HG03442 (cell line): ENCODE data around the gene NCKAP5.

Source experiments
- ATAC-seq: cut with Tn5 transposase; IDR thresholded peaks from one replicate; pipeline ENCODE4 v1.9.1; 2021; ENCODE audit warnings: mild to moderate bottlenecking, moderate library complexity; ENCODE audit not compliant: unreplicated experiment

The NCKAP5 gene

DNA sequence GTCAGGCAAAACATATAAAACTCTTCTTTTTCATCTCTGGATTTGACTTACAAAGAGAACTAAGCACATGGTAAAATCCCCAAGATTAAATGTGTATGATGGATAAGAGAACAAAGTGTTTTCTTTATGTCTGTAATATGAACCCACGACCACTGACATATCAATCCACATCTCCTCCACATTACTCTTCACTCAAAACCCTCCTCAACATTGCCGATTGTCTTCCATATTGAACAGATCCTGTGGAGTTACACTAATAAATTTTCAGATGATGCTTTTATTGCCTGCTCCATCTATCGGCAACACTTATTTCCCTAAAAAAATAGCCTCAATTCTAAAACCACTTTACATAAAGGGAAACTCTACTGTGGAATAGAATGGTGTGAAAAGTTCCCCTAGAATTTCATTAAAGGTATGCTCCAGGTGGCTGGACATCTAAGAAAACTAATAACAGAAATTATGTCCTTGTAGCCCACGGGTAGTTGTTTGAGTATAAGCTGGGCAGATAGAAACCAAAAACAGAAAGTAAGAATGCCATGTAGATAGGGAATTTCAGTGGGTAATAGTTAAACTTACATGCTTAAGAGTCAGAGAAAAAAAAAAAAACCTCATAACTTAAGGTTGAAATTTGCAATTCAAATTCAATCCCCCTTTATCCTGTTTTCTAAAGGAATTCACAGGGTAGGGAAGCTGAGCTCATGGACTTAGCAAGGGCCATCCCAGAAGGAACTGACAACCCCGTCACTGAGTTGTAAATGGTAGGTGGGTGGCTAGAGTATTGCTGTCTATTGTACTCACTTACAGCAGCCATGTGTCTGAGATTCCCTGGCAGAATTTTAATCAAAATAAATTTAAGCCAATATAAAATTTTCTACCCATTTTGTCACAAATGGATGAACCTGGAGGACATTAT, 592.8 kb downstream of the NCKAP5 start:
- ATAC-seq: no peak

DNA sequence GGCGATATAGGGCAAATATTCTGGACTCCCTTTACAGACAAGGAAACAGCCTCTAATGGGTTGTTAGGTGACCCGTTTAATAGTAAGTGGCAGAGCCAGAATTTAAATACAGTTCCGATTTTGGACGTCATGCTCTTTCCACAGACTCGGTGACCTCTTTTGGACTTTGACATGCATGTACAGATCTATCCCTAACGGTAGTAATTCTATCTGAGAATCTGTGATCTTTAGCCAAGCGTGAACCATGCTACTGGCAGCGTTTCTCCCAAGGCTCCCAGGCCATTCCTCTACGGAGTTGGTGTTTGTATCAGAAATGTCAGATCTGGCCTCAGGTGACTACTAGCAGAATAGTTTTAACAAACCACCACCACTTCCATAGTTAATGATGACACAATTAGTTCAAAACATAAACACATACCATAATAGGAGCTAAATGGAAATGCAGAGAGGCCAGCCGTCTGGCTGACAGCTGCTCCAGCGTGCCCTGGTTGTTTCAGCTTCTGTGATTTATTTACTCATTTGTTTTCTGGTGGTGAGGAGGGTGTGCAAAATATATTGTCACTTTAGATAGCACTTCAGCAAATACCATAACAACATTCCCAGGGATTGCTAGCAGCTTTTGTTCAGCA, 593.7 kb downstream of the NCKAP5 start:
- no peak for ATAC-seq

DNA sequence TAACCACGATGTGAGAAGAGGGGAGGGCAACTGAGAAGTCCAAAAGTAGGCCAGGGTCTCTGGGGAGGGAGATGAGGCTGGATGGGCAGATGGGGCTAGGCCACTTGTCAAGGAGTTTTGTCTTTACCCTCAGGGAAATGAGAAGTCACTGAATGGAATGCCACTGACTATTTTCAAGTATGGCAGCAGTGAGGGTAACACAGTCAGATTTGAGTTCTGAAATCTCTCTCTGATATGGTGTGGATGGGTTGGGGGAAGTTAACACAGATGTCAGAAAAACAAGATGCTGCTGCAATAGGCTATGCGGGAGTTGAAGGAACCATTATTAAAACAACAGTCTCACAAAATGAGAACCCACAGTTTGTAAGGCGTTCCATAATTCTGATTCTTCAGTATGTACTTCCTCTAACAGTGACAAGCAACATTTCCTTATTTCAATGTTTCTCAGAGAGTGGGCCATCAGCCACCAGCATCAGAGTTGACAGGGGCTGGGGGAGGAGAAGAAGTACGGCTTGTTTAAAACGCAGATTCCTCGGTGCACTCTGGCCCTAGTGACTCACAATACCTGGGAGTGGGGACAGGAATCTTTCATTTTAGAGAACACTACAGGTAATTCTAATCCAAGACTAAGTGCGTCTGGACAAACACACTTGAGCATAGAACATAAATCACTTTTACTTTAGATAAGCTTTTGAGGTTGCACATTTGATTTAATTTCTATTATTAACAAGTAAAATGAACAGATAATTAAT, 596.8 kb downstream of the NCKAP5 start:
- no peak for ATAC-seq

DNA sequence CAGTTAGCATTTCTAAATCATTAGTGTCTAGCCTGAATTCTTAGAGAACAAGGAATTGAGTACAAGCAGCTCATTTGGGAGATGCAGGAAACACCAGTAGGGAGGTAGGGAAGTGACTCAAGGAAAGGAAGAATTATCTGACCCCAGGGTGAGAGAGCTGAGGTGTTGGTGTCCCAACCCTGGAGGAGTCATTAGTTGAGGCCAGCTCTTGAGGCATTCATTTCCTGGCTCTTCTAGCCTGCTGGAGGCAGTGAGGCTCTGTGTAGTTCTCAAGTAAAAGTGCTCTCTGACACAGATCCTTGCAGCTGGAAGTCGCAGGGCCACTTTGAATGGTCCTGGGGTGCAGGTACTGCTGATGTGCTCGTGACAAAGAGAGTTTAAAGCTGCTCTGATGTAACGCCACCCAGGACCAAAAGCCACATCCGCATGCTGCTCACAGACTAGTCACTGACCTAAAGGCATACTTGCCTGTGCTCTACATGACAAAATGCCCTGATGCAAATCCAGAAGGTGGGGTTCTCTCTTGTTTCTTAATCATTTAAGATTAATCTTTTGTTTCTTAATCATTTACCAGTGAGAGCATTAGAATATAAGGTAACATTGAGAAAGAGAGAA, 598.8 kb downstream of the NCKAP5 start:
- no peak for ATAC-seq

DNA sequence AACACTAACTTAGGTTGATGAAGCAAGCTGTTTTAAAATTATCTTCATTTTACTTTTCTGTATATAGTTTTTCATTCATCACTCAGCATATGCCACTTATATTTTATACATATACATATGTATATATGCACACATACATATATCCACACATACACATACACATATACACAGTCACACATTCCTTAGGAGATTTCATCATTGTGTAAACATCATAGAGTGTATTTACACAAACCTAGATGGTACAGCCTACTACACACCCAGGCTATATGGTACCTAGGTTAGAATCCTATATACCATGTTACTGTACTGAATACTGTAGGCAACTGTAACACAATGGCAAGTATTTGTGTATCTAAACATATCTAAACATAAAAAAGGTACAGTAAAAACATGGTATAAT, 602.8 kb downstream of the NCKAP5 start:
- no peak for ATAC-seq

DNA sequence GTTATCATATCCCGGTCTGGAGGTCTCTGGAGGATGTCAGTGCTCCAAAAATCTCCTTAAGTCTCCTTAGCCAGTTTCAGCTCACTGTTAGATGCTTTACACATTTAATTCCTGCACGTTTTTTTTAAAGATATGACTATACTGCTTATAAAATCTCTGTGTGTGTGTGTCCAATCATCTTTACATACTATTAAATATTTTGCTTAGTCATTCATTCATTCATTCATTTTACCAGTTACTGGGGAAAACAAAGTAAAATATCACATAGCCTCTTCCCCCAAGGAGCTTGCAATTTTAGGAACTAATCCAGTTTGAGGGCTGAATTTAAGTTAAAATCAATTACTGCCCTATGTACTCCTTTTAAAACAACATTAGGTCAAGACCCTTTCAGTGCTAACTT, 605.1 kb downstream of the NCKAP5 start:
- no peak for ATAC-seq

DNA sequence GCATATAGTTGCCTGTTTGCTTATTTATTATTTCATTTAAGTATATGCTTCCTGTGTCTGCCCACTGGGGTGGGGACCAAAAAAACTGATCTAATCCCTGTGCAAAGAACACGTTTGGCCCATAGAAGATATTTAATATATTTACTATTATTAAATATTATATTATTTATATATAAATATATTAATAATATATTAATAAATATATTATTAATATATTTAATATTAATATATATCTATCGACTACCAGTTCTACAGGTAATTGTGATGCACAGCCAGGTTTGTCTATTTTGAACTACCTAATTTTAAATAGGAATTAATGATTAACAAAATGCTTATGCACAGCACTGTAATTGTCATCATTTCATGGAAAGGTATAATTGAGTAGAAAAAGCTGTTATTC, 609.4 kb downstream of the NCKAP5 start:
- no peak for ATAC-seq

DNA sequence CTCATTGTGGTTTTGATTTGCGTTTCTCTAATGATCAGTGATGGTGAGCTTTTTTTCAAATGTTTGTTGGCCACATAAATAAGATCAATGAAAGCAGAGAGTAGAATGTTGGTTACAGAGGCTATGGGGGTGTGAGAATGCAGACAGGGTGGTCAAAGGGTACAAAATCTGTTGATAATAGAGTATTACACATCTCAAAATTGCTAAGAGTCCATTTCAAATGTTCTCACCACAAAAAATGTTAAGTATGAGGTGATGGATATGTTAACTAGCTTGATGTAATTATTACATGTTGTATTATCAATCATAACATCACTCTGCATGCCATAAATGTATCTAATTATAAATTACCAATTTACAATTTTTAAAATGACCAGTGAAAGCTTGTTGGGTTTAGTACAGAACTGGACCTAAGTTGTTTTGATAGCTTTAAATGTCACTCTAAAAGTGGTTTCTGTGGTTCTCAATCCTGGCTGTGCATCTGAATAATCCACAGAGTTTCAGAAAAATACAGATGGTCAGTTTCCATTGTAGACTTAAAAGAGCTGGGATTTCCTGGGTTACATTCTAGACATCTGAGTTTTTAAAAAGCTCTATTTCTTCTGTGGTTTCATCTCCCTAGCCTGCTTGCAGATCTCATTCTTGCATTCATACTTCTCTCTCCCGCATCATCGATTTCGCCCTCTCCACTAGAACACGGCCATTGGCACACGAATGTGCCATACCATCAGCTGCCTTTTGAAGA, 612.2 kb downstream of the NCKAP5 start:
- no peak for ATAC-seq

DNA sequence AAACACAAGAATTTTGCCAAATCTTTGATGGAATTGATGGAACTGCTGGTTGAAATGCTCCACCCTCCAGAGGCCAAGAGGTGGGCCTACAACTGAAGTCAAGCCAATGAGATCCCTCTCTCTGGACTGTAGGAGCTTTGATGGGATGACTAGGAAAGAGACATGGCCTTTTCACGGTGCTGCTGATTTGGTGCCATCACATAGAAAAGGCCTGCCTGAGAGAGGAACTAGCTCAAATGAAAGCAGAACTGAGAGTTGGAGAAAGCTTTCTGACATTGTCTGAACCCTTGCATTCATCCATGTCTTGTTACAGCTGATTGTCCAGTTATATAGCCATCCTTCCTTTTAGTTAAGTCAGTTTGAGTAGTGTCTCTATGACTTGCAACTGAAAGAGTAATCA, 614.5 kb downstream of the NCKAP5 start:
- ATAC-seq: peak; percentile 87

DNA sequence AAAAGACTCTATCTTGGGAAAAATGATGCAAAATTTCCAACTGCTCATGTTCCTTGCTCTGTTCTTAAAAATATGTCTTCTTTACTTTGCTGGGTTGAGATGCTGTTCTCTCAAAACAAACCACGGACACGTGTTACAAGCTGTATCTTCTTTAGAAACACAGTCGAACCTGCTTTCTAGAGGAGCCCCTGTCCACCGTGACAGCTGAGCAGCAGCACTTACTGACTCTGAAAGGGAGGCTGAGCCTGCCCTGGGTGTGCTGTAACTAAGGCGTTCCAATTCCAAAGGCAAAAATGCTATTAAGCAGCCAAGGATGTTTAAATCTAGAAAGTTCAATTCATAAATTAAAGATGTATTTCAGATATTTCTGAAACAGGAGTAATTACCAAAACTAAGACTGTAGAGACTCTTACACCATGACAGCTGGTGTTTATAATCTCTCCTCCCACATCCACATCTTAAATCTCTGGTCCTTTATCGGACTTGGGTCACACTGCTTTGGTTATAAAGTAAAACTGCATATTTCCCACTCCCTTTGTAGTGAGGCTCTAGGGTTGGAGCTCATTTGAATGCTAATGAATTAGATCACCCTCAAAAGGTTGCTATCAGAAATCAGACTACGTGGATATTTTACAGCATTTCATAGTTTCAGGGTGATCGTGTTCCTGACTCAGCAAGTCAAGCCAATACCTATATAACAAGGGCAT, 617.1 kb downstream of the NCKAP5 start:
- ATAC-seq: no peak

DNA sequence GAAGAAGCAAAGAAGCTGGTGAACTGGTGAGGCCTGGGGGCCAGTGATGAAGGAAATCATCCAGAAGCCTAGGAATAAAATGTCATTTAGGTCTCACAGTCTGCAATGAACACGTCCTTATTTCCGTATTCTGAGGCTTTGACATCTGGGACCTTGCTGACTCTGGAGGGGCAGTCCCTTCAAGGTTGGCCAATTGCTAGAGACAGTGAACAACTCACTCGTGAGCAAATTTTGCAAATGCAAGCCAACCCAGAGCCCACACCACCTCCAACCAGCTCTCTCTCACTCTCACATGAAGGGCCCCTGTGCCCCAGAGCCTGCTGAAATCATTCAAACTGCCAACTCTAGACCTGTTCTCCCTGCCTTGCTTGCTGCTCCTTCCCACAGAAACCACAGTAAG, 619.2 kb downstream of the NCKAP5 start:
- ATAC-seq: no peak

DNA sequence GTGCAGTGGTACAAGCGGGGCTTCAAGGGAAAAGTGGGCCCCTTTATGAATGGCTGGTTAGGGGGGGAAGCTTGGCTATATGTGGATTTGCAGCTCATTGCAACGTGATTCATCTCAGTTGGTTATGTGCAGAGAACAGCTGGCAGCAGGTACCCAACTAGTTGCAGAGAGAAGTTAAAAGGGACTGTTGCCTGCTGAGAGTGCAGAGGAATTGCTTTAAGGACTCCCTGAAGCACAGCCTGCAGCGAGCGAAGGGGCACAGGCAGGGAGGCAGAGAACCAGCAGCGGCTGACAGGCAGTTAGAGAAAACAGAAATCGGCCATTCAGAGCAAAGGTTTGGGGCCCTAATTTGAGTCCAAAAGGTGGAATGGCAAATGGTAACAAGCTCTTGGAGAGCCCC, 620.1 kb downstream of the NCKAP5 start:
- no peak for ATAC-seq

DNA sequence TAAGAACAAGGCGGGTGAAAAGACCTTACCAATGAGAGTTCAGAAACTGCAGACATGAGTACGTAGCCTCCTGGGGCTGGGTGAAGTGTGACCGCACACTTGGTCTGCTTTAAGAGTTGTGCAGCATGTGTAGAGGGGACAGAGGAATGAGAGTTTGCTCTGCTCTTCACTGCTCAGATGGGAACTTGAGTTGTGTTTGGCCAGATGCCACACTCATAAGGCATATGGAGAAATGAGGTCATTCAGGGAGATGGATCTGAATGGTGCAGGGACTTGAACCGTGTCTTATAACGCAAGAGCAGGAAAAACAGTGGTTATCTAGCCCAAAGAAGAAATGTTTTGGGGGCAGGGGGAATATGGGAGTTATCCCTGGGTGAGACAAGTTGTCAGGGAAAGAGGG, 624.4 kb downstream of the NCKAP5 start:
- ATAC-seq: no peak

DNA sequence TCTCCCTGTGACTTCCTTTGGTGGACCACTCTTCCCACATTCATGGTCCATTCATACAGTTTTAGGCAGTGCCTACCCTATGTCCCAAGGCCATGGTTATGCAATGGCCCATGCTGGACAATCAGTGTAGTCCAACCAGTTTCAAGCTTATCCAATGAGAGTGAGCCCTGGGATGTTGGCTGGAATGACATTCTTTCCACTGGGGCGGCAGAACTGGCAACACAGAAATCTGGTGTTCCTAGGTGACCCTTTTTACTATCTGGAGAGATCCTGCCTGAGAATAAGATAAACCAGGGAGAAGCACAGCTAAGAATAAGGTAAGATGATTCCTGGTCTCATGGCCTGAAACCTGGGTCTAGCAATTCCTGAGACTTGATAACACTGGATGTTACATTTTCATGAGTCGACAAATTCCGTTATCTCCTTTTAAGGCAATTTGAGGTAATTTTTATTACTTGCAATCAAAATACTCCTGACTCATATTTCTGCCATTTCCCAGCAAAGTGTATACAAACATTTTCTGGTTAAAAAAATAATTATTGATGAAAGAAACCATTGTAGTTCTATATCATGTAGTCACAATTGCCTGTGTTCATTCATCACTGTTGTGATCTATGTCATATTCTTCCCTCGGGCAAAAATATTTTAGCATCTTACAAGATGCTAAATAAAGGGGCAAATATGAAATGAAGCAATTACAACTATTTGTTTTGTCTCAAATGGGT, 626.8 kb downstream of the NCKAP5 start:
- ATAC-seq: no peak

DNA sequence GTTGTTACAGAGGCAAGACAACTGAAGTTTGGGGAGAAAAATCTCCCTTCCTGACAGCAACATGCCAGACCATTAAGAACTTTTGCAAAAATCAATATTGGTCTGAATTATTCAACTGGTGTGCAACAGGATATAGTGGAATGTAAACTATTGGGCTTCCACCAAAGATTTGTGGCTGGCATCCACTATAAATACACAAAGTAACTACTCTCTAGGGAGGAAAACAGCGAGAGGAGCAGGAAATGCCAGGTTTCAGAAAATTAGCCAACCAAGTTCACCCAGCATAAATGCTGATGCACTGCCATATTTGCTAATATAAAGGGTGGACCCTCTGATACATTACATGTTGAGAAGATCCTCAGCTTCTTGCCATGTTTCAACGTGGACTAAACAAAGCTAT, 630.6 kb downstream of the NCKAP5 start:
- no peak for ATAC-seq

DNA sequence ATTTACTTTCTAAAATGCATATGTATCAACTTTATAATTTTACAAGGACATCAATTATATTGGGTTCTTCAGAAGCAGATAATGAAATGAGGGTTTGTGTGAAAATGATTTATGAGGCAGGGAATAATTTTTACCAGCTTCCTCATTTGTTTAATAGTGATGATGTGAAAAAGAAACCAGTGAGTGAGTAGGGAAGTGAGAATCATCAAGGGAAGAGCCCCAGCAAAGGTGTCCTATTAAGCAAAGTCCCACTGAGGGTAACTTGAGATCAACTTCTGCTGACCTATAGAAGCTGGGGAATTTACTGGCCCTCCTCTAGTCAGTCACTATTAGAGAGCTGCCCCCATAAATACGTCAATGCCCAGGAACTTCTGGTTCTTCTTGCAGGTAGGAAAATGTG, 631.5 kb downstream of the NCKAP5 start:
- ATAC-seq: peak; percentile 85

DNA sequence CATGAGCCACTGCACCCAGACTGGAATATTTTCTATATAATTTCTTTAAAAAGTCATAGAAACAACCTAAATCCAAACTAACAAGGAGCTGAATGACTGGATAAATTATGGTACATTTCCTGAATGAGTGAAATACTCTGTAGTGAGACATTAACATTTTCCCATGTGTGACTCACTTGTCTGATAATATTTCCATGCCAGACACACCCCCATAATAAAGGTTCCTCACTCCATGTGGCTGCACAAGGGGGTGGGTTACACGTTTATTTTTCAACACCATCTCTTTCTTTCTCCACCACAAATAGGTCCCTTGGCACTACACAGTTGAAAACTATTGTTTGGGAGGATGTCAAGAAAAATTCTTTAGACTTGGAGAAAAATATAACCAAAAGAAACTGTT, 632.0 kb downstream of the NCKAP5 start:
- ATAC-seq: no peak

DNA sequence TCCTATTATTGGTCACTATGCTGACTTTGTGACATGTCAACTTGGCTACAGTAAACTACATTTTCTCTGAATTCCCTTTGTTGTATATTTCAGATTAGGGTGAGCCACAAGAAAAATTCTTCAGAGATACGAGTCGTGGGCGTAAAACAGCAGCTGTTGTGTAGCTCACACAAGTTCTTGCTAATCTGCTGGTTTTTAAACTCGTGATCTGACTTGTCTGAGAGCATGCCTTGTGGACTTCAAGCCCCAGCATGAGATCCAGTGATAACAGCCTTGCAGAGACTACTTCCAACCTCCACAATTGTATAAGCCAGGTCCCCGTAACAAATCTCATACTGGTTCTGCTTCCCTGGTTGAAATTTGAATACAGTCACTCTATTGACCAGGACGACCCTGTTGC, 638.5 kb downstream of the NCKAP5 start:
- no peak for ATAC-seq

DNA sequence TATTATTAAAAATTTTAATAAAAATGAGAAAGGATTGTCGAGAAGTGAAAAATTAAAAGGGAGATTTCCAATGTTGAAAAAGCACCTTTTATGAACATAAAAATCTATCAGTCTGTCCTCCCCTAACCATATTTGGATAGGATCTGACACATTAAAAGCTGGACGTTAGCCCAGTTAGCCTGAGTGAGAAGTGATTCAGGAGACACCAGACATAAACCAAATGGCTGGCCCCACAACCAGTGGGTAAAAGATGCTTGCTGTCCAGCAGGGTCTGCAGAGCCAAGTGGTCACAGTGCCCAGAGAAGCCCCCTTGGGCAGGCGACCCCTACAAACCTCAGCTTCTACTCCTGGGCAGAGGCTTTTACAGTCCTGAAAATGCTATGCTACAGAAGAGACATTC, 644.5 kb downstream of the NCKAP5 start:
- no peak for ATAC-seq
